ENCODE data around the gene CCL11. TPM values are rescaled to one million over a fixed set of nuclear protein-coding genes. Genes with fewer than 3 reads are reported as not detected.

CCL11 gene
- total and polyA plus RNA-seq, 4 donors: not detected

- no peak overlapping the region for H3K4me3 ChIP-seq (ENCODE audit: low read depth in 1 of 3, low read length in 3 of 3)
- H3K27ac ChIP-seq (ENCODE audit: low read depth in 1 of 2, low read length in 2 of 2): no peak overlapping the region
- TF ChIP-seq NR2F2 (IDR thresholded peaks at IDR 0.05) (no peak), YY1 (IDR thresholded peaks at IDR 0.05) (no peak), RXRA (IDR thresholded peaks at IDR 0.05) (no peak), ATF3 (IDR thresholded peaks at IDR 0.05) (no peak), FOXA2 (IDR thresholded peaks at IDR 0.05) (no peak), CTCF (IDR thresholded peaks at IDR 0.05; ENCODE audit: low read depth, low read length, missing input control) (no peak), FOXA1 (IDR thresholded peaks at IDR 0.05) (no peak), GABPA (IDR thresholded peaks at IDR 0.05 in 1 of 2, conservative IDR thresholded peaks at IDR 0.05 in 1 of 2) (no peak)
- no peaks in the 10 kb centered on the region for H3K27me3 ChIP-seq (ENCODE audit: control insufficient read depth in 4 of 4, insufficient read depth in 4 of 4, low read length in 3 of 4)
- H3K4me1 ChIP-seq (ENCODE audit: control insufficient read depth in 4 of 4, insufficient read depth in 4 of 4, low read length in 3 of 4): no peaks in the 10 kb centered on the region
- no peaks in the 10 kb centered on the region for H3K9me3 ChIP-seq (ENCODE audit: control insufficient read depth in 4 of 4, low read length in 3 of 4)
- DNase-seq (ENCODE audit: low spot score): no peak
- H3K36me3 ChIP-seq (ENCODE audit: control insufficient read depth in 4 of 4, insufficient read depth in 3 of 4, low read depth in 1 of 4, low read length in 3 of 4): no peaks in the 10 kb centered on the region
- 84% methylated on average over 1 of the region's 1 CpG for WGBS
- no peak overlapping the region for H3K9ac ChIP-seq (ENCODE audit: low read depth in 1 of 2, low read length in 2 of 2)
These were observed 17.1 kb downstream of the CCL11 start for GRCh38 chr17:34302636-34303035.

DNA sequence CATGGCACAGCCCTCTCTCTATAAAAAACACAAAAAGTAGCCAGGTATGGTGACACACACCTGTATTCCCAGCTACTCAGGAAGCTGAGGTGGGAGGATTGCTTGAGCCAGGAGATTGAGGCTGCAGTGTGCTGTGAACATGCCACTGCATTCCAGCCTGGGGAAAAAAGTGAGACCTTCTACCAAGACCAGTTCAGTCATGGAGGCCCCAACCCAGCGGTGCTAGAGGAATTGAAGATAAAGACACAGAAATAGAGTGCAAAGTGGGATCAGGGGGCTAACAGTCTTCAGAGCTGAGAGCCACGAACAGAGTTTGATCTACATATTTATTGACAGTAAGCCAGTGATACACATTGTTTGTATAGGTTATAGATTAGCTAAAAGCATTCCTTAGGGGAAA lies 18.1 kb downstream of the CCL11 start:
- H3K4me1 ChIP-seq (ENCODE audit: control insufficient read depth in 4 of 4, insufficient read depth in 4 of 4, low read length in 3 of 4): no peaks in the 10 kb centered on the region
- no peaks in the 10 kb centered on the region for H3K9me3 ChIP-seq (ENCODE audit: control insufficient read depth in 4 of 4, low read length in 3 of 4)
- TF ChIP-seq GABPA (IDR thresholded peaks at IDR 0.05 in 1 of 2, conservative IDR thresholded peaks at IDR 0.05 in 1 of 2): no peak
- no peak for TF ChIP-seq JUND (IDR thresholded peaks at IDR 0.05)
- no peak for TF ChIP-seq SP1 (IDR thresholded peaks at IDR 0.05)
- no peak for TF ChIP-seq EGR1 (IDR thresholded peaks at IDR 0.05; ENCODE audit: low read depth in 2 of 2)
- no peak for TF ChIP-seq NR2F2 (IDR thresholded peaks at IDR 0.05)
- no peak for TF ChIP-seq RAD21 (IDR thresholded peaks at IDR 0.05)
- no peak for TF ChIP-seq CTCF (IDR thresholded peaks at IDR 0.05; ENCODE audit: low read depth, low read length, missing input control)
- no peak for TF ChIP-seq FOXA1 (IDR thresholded peaks at IDR 0.05)
- no peak for TF ChIP-seq FOXA2 (IDR thresholded peaks at IDR 0.05)
- TF ChIP-seq ATF3 (IDR thresholded peaks at IDR 0.05): no peak
- TF ChIP-seq HNF4A (conservative IDR thresholded peaks at IDR 0.05): no peak
- TF ChIP-seq, protein P1, sequence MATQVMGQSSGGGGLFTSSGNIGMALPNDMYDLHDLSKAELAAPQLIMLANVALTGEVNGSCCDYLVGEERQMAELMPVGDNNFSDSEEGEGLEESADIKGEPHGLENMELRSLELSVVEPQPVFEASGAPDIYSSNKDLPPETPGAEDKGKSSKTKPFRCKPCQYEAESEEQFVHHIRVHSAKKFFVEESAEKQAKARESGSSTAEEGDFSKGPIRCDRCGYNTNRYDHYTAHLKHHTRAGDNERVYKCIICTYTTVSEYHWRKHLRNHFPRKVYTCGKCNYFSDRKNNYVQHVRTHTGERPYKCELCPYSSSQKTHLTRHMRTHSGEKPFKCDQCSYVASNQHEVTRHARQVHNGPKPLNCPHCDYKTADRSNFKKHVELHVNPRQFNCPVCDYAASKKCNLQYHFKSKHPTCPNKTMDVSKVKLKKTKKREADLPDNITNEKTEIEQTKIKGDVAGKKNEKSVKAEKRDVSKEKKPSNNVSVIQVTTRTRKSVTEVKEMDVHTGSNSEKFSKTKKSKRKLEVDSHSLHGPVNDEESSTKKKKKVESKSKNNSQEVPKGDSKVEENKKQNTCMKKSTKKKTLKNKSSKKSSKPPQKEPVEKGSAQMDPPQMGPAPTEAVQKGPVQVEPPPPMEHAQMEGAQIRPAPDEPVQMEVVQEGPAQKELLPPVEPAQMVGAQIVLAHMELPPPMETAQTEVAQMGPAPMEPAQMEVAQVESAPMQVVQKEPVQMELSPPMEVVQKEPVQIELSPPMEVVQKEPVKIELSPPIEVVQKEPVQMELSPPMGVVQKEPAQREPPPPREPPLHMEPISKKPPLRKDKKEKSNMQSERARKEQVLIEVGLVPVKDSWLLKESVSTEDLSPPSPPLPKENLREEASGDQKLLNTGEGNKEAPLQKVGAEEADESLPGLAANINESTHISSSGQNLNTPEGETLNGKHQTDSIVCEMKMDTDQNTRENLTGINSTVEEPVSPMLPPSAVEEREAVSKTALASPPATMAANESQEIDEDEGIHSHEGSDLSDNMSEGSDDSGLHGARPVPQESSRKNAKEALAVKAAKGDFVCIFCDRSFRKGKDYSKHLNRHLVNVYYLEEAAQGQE (IDR thresholded peaks at IDR 0.05): no peak
- no peak overlapping the region for H3K9ac ChIP-seq (ENCODE audit: low read depth in 1 of 2, low read length in 2 of 2)
- no peaks in the 10 kb centered on the region for H3K36me3 ChIP-seq (ENCODE audit: control insufficient read depth in 4 of 4, insufficient read depth in 3 of 4, low read depth in 1 of 4, low read length in 3 of 4)
- no peaks in the 10 kb centered on the region for H3K27me3 ChIP-seq (ENCODE audit: control insufficient read depth in 4 of 4, insufficient read depth in 4 of 4, low read length in 3 of 4)
- no peak for DNase-seq (ENCODE audit: low spot score)
- no peak overlapping the region for H3K27ac ChIP-seq (ENCODE audit: low read depth in 1 of 2, low read length in 2 of 2)
- no peak overlapping the region for H3K4me3 ChIP-seq (ENCODE audit: low read depth in 1 of 3, low read length in 3 of 3)
- 86% methylated on average over 2 of the region's 2 CpGs for WGBS

All from liver (tissue), 9 donors.